GM12801 (cell line): ENCODE data around the gene ZNF197.

Experiments
- CTCF ChIP-seq: IDR thresholded peaks from one replicate; pipeline ENCODE4 v1.5.1; 2011; ENCODE audit warnings: control low read depth; ENCODE audit not compliant: insufficient read length; ENCODE audit errors: extremely low read depth

Gene ZNF197

DNA sequence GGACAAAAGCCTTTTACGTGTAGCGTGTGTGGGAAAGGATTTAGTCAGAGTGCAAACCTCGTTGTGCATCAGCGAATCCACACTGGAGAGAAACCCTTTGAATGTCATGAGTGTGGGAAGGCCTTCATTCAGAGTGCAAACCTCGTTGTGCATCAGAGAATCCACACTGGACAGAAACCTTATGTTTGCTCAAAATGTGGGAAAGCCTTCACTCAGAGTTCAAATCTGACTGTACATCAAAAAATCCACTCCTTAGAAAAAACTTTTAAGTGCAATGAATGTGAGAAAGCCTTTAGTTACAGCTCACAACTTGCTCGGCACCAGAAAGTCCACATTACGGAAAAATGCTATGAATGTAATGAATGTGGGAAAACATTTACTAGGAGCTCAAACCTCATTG lies 34.2 kb downstream of the ZNF197 start:
- TF ChIP-seq CTCF, result no peak

- no peak for TF ChIP-seq CTCF
Measured at GRCh38 chr3:44659434-44659833, 34.6 kb downstream of the ZNF197 start.

DNA sequence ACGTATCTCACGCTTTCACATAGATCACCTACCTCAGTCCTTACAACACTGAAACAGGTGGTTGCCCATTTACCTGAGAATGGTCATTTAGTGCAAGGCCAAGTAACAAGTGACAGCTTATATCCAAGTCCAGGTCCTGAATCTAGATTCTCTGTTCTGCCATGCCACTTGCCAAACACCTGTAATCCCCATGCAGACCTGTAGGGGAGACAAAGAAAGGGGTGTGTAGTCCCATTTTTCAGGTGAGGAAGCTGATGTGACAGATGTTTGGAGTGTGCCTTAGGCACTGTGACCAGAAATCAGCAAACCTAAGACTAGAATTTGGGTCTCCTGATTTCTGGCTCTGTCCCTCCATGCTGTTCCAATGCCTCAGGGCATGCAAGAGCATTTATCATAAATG lies 36.4 kb downstream of the ZNF197 start:
- no peak for TF ChIP-seq CTCF

DNA sequence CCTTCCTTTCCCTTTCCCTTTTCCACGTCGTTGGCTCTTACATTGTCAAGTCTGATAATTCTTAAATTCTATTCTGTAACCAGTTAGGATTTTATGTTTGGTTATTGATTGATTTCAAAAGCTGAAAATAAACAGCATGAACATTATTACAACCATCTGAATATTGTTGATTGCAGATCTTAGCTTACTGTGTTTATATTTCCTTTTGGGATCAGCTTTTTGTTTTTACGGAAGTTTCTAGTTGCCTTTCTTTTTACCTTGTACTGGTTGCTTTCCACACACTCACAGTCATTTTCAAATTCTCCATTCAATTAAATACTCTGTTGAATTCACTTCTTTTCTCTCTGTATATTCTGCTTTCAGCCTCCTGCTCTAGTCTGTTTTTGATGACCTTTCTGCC lies 40.3 kb downstream of the ZNF197 start:
- TF ChIP-seq CTCF, result no peak

DNA sequence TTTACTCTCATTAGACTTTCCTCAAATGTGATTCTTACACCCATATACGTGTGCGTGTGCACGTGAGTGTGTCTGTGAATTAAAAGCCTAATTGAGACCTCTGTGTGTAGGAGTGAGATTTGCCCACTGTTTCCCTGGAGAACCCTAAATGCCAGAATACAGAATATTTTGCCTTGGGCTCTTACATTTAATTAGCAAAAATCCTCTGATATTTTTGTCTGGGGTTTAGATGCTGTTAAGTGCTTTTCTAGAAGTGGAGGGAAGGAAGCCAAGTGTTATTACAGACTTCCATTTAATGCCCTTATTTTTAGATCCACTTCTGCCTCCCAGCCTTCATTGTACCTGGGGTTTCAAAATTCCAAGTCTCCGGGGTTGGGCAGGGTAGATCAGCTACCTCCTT lies 41.5 kb downstream of the ZNF197 start:
- no peak for TF ChIP-seq CTCF

DNA sequence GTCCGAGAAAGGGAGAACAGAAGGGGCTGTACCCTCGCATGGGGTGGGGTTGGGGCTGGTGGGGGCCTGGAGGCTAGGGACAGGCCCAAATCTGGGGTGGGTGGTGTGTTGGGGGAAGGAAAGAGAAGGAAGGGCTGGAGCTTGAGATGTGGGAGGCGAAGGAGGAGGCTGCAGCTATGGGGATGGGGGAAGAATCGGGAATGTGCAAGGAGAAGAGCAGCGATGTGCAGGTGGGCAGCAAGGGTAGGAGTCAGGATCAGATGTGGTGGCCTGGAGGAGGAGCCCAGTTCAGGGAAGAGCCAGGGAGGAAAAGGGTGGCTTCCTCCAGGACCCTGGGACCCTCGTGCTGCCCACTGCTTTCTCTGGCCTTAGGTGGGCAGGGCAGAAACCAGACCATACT lies 44.9 kb downstream of the ZNF197 start:
- no peak for TF ChIP-seq CTCF

DNA sequence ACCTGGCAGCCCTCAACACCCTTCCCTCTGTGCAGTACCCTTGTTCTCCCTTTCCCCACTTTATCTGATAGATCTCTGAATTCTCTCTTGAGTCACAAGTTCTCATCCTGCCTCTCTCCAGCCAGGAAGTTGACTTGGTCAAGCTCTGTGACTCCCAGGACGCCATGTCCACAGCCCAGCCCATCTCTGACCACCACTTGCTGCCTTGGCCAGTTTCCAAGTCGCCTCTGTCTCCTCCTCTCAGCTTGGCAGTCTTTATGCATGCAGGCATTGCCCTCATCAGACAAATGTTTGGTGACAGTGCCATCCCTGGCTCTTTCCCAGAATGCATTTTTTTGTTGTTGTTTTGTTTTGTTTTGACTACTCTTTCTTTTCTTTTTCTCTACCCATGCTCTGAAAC lies 49.4 kb downstream of the ZNF197 start:
- TF ChIP-seq CTCF, result no peak
